Hepatocyte (in vitro differentiated cells): ENCODE results near the gene DOK6. TPM values are rescaled to one million over a fixed set of nuclear protein-coding genes. Genes with fewer than 3 reads are reported as not detected.

Experiments
- DNase-seq: peaks from one replicate; pipeline ENCODE4 v3.0.0-alpha.2; 2016; ENCODE audit warnings: low spot score
- H2AFZ ChIP-seq: fragments of 200-600 bp; sonication (generic); 2 replicates; pipeline ENCODE4 v1.6.0; 2016; ENCODE audit warnings: antibody characterized with exemption, mild to moderate bottlenecking
- H3K27ac ChIP-seq: fragments of 200-600 bp; sonication (generic); 2 replicates; pipeline ENCODE4 v1.5.1; 2016; ENCODE audit warnings: mild to moderate bottlenecking
- H3K27me3 ChIP-seq: fragments of 200-600 bp; sonication (generic); 2 replicates; pipeline ENCODE4 v1.6.1; 2016
- H3K36me3 ChIP-seq: fragments of 200-600 bp; sonication (generic); replicated peaks from 2 replicates; pipeline ENCODE4 v1.5.1; 2016; ENCODE audit warnings: low read depth; ENCODE audit not compliant: insufficient read depth
- H3K4me1 ChIP-seq: fragments of 200-600 bp; sonication (generic); 2 replicates; pipeline ENCODE4 v1.5.1; 2016; ENCODE audit warnings: mild to moderate bottlenecking, moderate library complexity; ENCODE audit not compliant: insufficient read depth
- H3K4me2 ChIP-seq: fragments of 200-600 bp; sonication (generic); 2 replicates; pipeline ENCODE4 v1.6.0; 2016
- H3K4me3 ChIP-seq: fragments of 200-600 bp; sonication (generic); 2 replicates; pipeline ENCODE4 v1.5.1; 2016; ENCODE audit warnings: mild to moderate bottlenecking
- H3K79me2 ChIP-seq: fragments of 200-600 bp; sonication (generic); 2 replicates; pipeline ENCODE4 v1.6.0; 2017; ENCODE audit warnings: mild to moderate bottlenecking
- H3K9me2 ChIP-seq: fragments of 200-600 bp; sonication (generic); replicated peaks from 2 replicates; pipeline ENCODE4 v1.6.0; 2017; ENCODE audit warnings: mild to moderate bottlenecking; ENCODE audit not compliant: insufficient read depth
- H3K9me3 ChIP-seq: fragments of 200-600 bp; sonication (generic); 2 replicates; pipeline ENCODE4 v1.5.1; 2016; ENCODE audit warnings: low read depth, mild to moderate bottlenecking
- H4K20me1 ChIP-seq: fragments of 200-600 bp; sonication (generic); 2 replicates; pipeline ENCODE4 v1.6.0; 2016; ENCODE audit warnings: mild to moderate bottlenecking; ENCODE audit not compliant: insufficient read depth, poor library complexity, severe bottlenecking
- CTCF ChIP-seq: fragments of 200-600 bp; sonication (generic); IDR thresholded peaks from 2 replicates; pipeline ENCODE4 v1.5.1; 2016; ENCODE audit warnings: antibody characterized with exemption, mild to moderate bottlenecking; ENCODE audit not compliant: poor library complexity
- EZH2 ChIP-seq: fragments of 200-600 bp; sonication (generic); IDR thresholded peaks from 2 replicates; pipeline ENCODE4 v1.6.1; 2016; ENCODE audit warnings: antibody characterized with exemption, mild to moderate bottlenecking, borderline replicate concordance
- EZH2phosphoT487 ChIP-seq: fragments of 200-600 bp; sonication (generic); IDR thresholded peaks from one replicate; pipeline ENCODE4 v1.6.1; 2018; ENCODE audit warnings: antibody characterized with exemption, mild to moderate bottlenecking, low read depth, moderate library complexity; ENCODE audit not compliant: unreplicated experiment, severe bottlenecking
- WGBS: methylation state at CpG from one replicate; pipeline ENCODE4 v1.1.6; 2016; ENCODE audit warnings: low lambda C conversion rate; ENCODE audit errors: missing lambda C conversion rate; 5-methylcytosine and 5-hydroxymethylcytosine counted together
- polyA plus RNA-seq: library from polyadenylated mRNA; unstranded; fragments of >200 nt; fragmentation: Nextera tagmentation; extraction: Ambion mirVana; gene quantifications from 2 replicates; pipeline ENCODE4 v1.2.1, GENCODE V29; 2016
- total RNA-seq: library from RNA; depleted of rRNA; stranded (reverse); fragments of >200 nt; gene quantifications from 2 replicates; pipeline ENCODE4 v1.2.3, GENCODE V29; 2014

The DOK6 gene
- total and polyA plus RNA-seq, 2 experiments from 2014 or later: 2.6 to 4.0 TPM

- no peaks in the 10 kb centered on the region for H4K20me1 ChIP-seq
- no peak overlapping the region for H3K27ac ChIP-seq
- TF ChIP-seq CTCF: no peak
- no peak for TF ChIP-seq EZH2phosphoT487
- no peak for TF ChIP-seq EZH2
- no peaks in the 10 kb centered on the region for H3K9me3 ChIP-seq
- H3K4me1 ChIP-seq: no peaks in the 10 kb centered on the region
- no peak for DNase-seq
- no peaks in the 10 kb centered on the region for H3K36me3 ChIP-seq
- no peak overlapping the region for H3K4me2 ChIP-seq
- H3K4me3 ChIP-seq: no peak overlapping the region
- WGBS: 76% methylated on average over 7 of the region's 7 CpGs
- no peaks in the 10 kb centered on the region for H3K27me3 ChIP-seq
- no peaks in the 10 kb centered on the region for H3K9me2 ChIP-seq
- no peak overlapping the region for H2AFZ ChIP-seq
- H3K79me2 ChIP-seq: no peaks in the 10 kb centered on the region
Measured at GRCh38 chr18:69840445-69840844, 439.8 kb downstream of the DOK6 start.

- H3K36me3 ChIP-seq: no peaks in the 10 kb centered on the region
- H3K79me2 ChIP-seq: no peaks in the 10 kb centered on the region
- H3K4me2 ChIP-seq: no peak overlapping the region
- H3K4me1 ChIP-seq: no peaks in the 10 kb centered on the region
- no peak overlapping the region for H3K27ac ChIP-seq
- H2AFZ ChIP-seq: no peak overlapping the region
- no peaks in the 10 kb centered on the region for H3K9me2 ChIP-seq
- no peaks in the 10 kb centered on the region for H3K27me3 ChIP-seq
- H4K20me1 ChIP-seq: no peaks in the 10 kb centered on the region
- 89% methylated on average over 9 of the region's 9 CpGs for WGBS
- TF ChIP-seq EZH2: no peak
- no peak for TF ChIP-seq CTCF
- TF ChIP-seq EZH2phosphoT487: no peak
- no peaks in the 10 kb centered on the region for H3K9me3 ChIP-seq
- DNase-seq: no peak
- H3K4me3 ChIP-seq: no peak overlapping the region
Measured at GRCh38 chr18:69841117-69841516, 440.4 kb downstream of the DOK6 start.

- no peaks in the 10 kb centered on the region for H3K4me1 ChIP-seq
- no peaks in the 10 kb centered on the region for H4K20me1 ChIP-seq
- WGBS: 75% methylated on average over 5 of the region's 5 CpGs
- H2AFZ ChIP-seq: no peak overlapping the region
- H3K4me2 ChIP-seq: no peak overlapping the region
- H3K27me3 ChIP-seq: no peaks in the 10 kb centered on the region
- TF ChIP-seq CTCF (no peak), EZH2 (no peak), EZH2phosphoT487 (no peak)
- no peak overlapping the region for H3K4me3 ChIP-seq
- DNase-seq: no peak
- H3K36me3 ChIP-seq: no peaks in the 10 kb centered on the region
- H3K79me2 ChIP-seq: no peaks in the 10 kb centered on the region
- no peaks in the 10 kb centered on the region for H3K9me3 ChIP-seq
- no peak overlapping the region for H3K27ac ChIP-seq
- no peaks in the 10 kb centered on the region for H3K9me2 ChIP-seq
Measured at GRCh38 chr18:69843015-69843414, 442.3 kb downstream of the DOK6 start.

GRCh38 chr18:69844656-69845055, 444.0 kb downstream of the DOK6 start:
- Histone ChIP-seq H4K20me1 (no peaks in the 10 kb centered on the region), H3K9me2 (no peaks in the 10 kb centered on the region), H2AFZ (no peak overlapping the region), H3K4me2 (no peak overlapping the region), H3K4me1 (no peaks in the 10 kb centered on the region), H3K9me3 (no peaks in the 10 kb centered on the region), H3K36me3 (no peaks in the 10 kb centered on the region), H3K27ac (no peak overlapping the region), H3K4me3 (no peak overlapping the region), H3K79me2 (no peaks in the 10 kb centered on the region), H3K27me3 (no peaks in the 10 kb centered on the region)
- TF ChIP-seq EZH2phosphoT487: no peak
- TF ChIP-seq EZH2: no peak
- TF ChIP-seq CTCF: no peak
- WGBS: 93% methylated on average over 2 of the region's 2 CpGs
- DNase-seq: no peak
